HG02852 (cell line): Measurements from ENCODE around the gene PTPN6.
"Not testable (repeated sequence)": the region's sequence is repeated elsewhere in the genome, so short reads cannot be mapped to it uniquely, and the experiment has no call there.

Source experiments
- ATAC-seq: cut with Tn5 transposase; IDR thresholded peaks from one replicate; pipeline ENCODE4 v1.9.1; 2021; ENCODE audit warnings: mild to moderate bottlenecking, moderate library complexity; ENCODE audit not compliant: unreplicated experiment

The PTPN6 gene

DNA sequence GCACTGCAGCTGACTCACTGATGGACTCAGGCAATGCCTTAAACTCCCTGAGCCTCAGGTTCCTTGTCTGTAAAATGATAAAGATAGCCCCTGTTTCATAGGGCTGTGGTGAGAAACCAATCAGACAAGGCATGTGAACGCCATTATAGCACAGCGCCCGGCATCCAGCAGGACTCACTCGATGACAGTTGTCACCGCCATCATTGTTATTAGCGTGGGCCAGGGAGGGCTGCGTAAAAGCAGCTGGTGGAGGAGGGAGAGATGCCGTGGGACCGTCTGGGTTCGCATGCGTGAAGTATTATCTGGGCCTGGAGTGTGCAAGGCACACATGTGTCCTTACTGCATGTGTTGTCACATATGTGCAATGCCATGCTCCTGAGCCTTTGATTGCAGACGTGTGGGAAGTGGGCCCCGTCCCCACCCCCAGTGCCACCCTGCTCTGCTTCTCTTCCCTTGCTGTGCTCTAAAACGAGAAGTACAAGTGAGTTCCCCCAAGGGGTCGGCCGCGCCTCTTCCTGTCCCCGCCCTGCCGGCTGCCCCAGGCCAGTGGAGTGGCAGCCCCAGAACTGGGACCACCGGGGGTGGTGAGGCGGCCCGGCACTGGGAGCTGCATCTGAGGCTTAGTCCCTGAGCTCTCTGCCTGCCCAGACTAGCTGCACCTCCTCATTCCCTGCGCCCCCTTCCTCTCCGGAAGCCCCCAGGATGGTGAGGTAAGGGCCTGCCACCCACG lies at the start of gene PTPN6:
Gene PTPN6, plus strand, starts transcription at position 546 of the 730 bp plus-strand sequence. Its CDS starts 157 bp downstream, at position 703.
- ATAC-seq = no peak

DNA sequence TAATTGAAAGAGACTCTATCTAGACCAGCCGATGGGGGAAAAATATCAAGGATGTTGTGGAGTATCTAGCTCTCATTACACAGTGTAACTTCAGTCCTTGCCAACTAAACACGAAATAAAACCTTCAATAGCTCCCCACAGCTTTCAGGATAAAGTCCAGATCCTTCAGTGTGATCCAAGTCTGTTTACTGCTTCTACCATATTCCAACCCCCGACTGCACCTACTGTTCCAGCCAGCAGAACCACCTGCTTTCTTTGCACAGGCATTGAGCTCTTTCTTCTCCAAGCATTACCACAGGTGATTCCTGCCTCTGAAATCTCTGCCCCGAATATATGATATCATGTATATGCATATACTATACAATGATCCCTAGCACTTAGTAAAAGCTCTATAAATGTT lies 48.7 kb upstream of the PTPN6 start:
- no peak for ATAC-seq

DNA sequence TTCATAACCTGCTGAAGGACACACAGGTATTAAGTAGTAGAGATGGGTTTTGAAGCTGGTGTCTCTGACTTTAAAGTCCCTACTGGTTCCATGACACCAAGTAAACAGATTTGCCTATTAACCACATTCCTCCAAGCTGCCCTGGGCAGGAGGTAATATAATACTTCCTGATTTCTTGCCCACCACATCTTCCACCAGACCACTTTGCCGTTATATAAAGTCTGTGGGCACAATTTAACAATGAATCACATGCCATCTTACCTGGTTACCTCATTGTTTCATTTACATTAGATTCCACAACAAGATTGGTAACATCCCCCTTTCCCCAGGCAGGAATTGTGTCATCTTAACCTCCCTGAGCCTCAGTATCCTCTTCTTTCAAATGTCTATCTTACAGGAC lies 47.4 kb upstream of the PTPN6 start:
- no peak for ATAC-seq

DNA sequence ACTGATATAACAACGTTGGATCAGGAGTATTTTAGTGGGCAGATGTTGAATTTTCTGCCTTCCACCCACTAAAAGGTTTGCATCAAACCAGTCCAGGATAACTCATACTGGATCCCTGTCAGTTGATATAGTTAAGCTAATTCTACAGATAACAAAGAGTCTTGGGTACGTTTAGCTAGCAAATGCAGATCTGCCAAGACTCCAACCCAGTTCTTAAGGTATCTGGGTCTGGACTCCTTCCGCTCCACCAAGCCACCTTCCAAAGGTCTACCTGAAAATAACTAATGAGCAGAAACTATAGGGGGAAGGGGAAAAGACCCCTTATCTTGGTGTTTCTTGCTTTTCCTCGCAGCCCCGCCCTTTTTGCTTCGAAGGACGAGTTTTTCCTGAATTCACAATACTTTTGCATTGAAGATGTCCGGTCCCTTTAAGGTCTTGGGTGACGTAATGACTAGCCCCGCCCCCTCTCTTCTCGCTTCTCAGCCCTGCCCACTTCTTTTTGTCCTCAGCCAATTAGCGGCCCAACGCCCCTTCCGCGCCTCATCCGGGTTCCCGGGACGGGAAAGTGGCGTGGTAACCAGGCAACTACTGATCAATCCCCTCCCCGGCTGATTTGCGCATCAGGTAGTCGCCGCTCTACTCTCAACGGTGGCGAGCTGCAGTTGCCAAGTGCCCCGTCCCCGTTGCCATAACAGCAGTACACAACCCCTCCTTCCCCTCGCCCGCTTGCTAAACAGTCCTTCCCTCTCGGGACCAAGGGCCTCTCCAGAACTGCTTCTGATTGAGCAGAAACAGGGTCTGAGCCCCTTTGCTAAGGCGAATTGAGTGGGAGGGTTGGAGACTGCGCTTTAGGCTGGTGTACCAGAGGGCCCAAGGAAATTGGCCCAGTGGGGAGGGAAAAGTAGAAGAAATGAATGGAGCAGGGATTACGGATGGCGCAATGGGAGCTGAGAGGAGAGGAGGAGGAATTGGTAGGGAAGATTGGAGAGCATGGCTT lies 46.6 kb upstream of the PTPN6 start, which contains the start of gene LRRC23:
Gene LRRC23, plus strand, starts transcription at position 543 of the 997 bp plus-strand sequence. CDS start 812 bp downstream, outside the sequence.
- peak; percentile 98 for ATAC-seq

- no peak for ATAC-seq
Measured at GRCh38 chr12:6905414-6906040, 45.6 kb upstream of the PTPN6 start.

DNA sequence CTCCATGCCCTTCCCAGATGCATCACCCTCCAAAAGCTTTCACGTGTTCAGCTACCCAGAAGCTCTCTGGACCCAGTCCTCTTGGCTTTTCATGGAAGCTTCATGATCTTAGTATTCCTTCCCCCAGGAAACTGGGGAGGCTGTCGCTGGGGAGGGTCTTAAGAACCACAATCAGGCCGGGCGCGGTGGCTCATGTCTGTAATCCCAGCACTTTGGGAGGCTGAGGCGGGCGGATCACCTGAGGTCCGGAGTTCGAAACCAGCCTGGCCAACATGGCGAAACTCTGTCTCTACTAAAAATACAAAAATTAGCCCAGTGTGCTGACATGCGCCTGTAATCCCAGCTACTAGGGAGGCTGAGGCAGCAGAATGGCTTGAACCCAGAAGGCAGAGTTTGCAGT lies 43.0 kb upstream of the PTPN6 start:
- not testable (repeated sequence) for ATAC-seq

GRCh38 chr12:6909421-6910145 lies 41.6 kb upstream of the PTPN6 start:
- ATAC-seq = no peak

- ATAC-seq = no peak
Measured at GRCh38 chr12:6912164-6912935, 38.8 kb upstream of the PTPN6 start.

GRCh38 chr12:6914246-6914946 lies 36.8 kb upstream of the PTPN6 start, which contains the start of gene ENO2:
ENO2 (plus strand) TSS chr12:6914580; CDS start chr12:6915833, 1,253 bp downstream.
- peak; percentile 86 for ATAC-seq

DNA sequence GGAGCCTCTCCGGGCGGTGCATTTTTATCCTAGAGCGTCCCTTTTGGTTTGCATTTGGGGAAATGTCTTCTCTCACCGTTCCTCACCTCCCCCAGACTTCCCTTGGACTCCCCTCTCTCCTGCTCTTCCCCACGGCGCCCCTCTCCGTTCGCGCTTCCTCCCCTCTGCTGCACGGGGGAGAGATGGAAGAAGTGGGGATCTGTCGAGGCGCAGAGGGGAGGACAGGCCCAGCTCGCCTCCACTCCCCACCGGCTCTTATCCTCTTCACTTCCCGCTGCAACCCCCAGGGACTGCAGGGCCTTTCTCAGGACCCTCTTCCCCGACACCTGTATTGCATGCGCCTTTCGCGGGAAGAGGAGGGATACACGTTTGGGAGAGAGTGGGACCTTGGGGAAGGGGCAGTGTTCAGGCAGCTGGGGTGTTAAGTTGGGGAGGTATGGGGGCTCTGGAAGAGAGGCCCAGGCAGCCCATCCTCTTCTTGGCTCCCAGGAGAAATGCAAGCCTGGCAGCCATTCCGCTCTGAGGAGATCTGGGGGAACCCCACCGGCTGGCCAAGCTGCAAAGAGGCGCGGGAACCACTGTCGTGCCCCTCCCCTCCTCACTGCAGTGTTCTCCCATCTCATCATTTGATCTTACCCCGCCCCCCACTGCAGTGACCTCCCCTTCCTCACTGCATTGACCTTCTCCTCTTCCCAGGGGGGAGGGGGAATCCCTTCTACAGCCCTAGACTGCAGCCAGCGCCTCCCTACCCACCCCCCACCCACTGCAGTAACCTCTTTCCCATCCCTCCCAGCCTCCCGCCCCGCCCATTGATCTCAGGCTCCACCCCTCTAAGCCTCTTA lies 36.0 kb upstream of the PTPN6 start:
- no peak for ATAC-seq

GRCh38 chr12:6915789-6916285 lies 35.3 kb upstream of the PTPN6 start:
- no peak for ATAC-seq

GRCh38 chr12:6916426-6917200 lies 34.5 kb upstream of the PTPN6 start:
- no peak for ATAC-seq

GRCh38 chr12:6917491-6918231 lies 33.5 kb upstream of the PTPN6 start:
- no peak for ATAC-seq

- ATAC-seq = no peak
Measured at GRCh38 chr12:6919588-6919987, 31.6 kb upstream of the PTPN6 start.

GRCh38 chr12:6921539-6921938 lies 29.6 kb upstream of the PTPN6 start:
- ATAC-seq = no peak
